Superior temporal gyrus (tissue), 1 donor: Measurements from ENCODE around the gene TEAD4.

Experiments
- DNase-seq: peaks from one replicate; pipeline ENCODE4 v3.0.0-alpha.2; 2016; ENCODE audit errors: extremely low spot score

The TEAD4 gene

GRCh38 chr12:2960996-2961616 is 1.9 kb downstream of the TEAD4 start:
- no peak for DNase-seq

DNA sequence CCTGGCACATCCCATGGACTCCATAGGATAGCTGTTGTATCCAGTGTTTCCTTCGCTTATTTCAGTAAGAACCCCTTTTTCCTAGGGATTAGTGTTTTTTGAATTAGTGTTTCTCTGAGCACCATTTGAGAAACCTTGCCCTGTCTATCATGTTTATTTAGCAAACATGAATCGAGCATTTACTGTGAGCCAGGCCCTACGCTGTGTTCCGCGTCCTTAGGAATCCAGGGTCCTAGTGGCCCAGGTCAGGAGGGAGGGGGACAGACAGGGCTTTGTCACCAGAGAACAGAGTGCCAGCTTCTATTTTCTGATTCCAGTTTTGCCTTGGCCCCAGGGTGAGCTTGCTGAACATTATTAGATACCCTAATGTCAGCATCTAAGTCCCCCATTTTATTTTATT is 2.5 kb downstream of the TEAD4 start:
- no peak for DNase-seq

- no peak for DNase-seq
Observed at GRCh38 chr12:2963154-2963759, 4.1 kb downstream of the TEAD4 start.

DNA sequence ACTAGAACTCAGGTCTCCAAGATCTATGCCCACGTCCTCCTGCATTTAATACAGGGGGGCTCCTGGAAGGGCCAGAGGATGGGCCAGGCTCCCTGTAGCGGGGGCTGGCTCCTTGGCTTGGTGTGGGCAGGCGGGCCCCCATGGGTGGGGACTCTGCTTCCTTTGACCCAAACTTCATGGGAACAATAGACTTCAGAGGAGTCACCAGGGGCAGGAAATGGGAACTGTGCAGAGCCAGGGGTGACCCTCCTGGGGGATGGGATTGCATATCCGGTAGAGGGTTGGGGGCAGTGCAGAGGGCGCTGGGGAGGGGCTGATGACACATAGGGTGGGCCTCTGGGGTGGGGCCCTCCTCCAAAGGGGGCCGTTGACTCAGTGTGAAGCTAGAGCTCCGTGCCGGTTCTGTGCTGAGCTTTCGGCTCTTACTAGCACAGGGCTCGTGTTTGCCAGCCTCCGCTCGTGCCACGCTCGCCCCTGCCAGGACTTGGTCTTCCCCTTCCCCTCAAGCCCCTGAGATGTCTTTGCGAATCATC is 4.6 kb downstream of the TEAD4 start:
- no peak for DNase-seq

DNA sequence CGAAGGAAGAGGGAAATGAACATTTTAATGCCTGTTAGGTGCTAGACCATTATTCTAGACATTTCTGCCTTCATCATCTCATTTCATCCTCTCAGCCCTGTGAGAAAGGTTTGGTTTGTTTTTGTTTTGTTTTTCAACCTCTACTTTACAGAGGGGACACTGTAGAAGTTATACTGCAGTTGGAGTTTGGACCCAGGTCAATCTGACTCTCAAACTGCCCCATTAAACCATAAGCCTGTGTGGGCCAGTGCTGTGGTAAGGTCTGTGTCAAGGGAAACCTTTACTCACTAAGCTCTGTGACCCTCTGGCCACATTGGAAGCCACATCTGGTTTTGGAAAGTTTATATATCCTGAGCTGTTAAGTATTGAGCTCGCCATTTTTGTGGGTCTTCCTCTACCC is 8.5 kb downstream of the TEAD4 start:
- DNase-seq = no peak

GRCh38 chr12:2970744-2971143 is 11.5 kb downstream of the TEAD4 start:
- no peak for DNase-seq

- no peak for DNase-seq
Observed at GRCh38 chr12:2973566-2973965, 14.4 kb downstream of the TEAD4 start.

- DNase-seq = no peak
Observed at GRCh38 chr12:2974560-2974971, 15.4 kb downstream of the TEAD4 start.

- no peak for DNase-seq
Observed at GRCh38 chr12:2976581-2976996, 17.4 kb downstream of the TEAD4 start.

- no peak for DNase-seq
Observed at GRCh38 chr12:2977776-2978175, 18.6 kb downstream of the TEAD4 start.

DNA sequence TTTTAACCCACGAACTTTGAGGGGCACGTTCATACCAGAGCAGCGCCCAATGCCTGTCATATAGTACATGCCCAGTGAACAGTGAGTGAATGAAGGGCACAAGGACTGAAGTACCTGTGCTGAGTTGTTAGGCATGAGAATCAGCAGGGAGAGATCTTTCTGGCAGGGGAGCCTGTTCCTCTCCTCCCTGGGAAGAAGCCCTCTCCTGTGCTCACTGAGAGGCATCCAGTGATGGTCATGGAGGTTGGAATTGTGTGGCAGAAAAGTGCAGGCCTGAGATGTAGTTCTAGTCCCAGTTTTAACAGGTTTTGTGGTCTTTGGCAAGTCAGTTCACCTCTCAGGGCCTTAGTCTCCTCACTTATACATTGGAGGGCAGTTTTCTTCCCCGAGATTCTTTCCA is 20.6 kb downstream of the TEAD4 start:
- DNase-seq = no peak

- DNase-seq = no peak
Observed at GRCh38 chr12:2980630-2981029, 21.4 kb downstream of the TEAD4 start.

DNA sequence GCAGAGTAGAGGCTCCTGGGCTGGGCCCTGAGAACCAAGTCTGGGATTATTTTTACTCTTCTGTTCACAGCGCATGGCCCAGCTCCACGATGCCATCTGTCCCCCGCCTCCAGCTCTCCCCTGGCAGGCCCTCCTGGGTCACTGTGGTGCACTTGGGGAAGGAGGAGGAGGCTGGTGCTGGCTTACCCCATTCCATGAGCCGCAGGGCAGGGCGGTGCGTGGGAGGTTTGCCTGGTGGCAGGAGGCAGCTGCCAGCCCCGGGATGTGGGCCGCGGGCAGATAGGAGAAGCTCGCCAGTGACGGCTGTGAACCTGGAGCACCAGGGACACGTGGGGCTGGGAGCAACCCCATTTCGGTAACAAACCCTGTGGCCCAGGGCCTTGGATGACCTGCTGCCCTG is 23.2 kb downstream of the TEAD4 start:
- DNase-seq = no peak

DNA sequence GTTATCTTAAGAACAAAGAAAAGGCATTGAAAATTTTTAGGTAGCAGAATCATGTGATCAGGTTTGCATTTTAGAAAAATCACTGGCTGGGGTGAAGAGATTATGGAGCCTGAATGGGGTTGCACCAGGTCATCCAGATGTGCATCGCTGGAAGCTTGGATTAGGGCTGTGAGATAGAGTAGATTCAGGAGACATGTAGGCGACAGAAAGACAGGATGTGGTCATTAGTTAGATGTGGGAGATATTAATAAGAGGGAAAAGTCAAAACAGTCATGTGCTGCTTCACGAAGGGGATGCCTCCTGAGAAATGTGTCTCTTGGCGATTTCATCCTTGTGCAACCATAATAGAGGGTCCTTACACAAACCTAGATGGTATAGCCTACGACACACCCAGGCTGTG is 25.1 kb downstream of the TEAD4 start:
- DNase-seq = no peak

- no peak for DNase-seq
Observed at GRCh38 chr12:2984698-2985097, 25.5 kb downstream of the TEAD4 start.

GRCh38 chr12:2986876-2987275 is 27.7 kb downstream of the TEAD4 start:
- no peak for DNase-seq

DNA sequence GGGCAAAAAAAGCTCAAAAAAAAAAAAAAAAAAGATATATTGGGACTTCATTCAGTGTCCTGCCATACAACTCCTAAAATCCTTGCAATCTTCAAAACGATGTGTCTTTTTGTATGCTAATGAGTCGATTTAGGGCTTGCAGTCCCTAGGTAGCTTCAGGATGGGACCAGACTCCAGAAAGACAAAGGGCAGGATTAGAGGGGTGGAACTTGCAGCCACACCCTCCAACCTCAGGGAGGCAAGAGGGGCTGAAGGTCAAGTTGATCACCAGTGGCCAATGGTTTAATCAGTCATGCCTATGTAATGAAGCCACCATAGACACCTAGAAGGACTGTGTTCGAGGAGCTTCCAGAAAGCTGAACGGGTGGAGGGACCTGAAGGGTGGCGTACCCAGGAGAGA is 29.3 kb downstream of the TEAD4 start:
- no peak for DNase-seq

- DNase-seq = no peak
Observed at GRCh38 chr12:2992724-2993123, 33.5 kb downstream of the TEAD4 start.

GRCh38 chr12:2997989-2998670 is 38.9 kb downstream of the TEAD4 start:
- DNase-seq = no peak

DNA sequence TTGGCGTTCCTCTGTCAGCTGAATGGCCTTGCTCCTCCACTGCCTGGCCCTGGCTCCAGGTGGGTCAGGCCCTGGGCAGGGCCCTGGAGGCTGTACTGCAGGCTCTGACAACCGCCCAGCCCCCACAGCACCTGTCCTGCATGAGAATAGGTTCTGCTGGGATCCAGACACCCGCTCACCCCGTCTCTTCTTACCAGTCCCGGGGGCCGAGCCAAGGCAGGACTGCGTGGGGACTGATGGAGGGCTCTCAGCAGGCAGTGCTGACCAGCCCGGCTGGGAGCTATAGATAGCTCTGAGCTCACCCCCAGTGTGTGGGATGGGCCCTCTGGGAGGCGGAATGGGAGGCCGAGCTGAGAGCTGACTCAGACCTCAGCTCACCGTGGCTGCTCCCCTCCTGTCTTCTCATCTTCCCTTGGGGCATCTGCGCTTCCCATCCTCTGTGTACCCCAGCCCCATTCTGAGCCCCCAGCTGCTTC is 39.6 kb downstream of the TEAD4 start:
- peak; percentile 35 for DNase-seq

GRCh38 chr12:2999265-2999841 is 40.2 kb downstream of the TEAD4 start:
- DNase-seq = no peak

- no peak for DNase-seq
Observed at GRCh38 chr12:3000548-3001275, 41.5 kb downstream of the TEAD4 start.
